ENCODE measurements around the gene FRAS1.

The FRAS1 gene

DNA sequence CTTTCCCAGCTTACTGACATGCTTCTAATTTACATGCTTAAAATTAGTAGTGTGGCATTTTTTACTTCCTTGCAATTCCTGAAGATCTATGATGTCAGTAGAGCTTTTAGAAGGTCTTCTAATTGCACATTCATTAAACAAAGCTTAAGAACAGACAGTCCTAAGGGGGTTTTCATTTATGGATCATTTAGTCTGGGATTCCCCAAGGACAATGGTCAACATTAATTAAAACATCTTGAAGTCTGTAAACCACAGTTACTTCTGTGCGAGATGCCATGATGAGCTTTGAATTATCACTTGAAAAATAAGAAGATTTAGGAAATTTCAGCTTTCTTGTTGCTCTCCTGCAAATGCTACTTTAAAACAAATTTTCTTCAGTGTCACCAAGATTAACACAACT is 514.7 kb downstream of the FRAS1 start:
- Histone ChIP-seq H3K9me3 (no peaks in the 10 kb centered on the region), H3K4me3 (ENCODE audit: low read depth in 1 of 2, low read length in 1 of 2) (no peak overlapping the region), H3K36me3 (peaks cover 88% of the 10 kb centered on the region), H3K27me3 (no peaks in the 10 kb centered on the region), H3K4me1 (ENCODE audit: control insufficient read depth in 1 of 2, insufficient read depth in 1 of 2, low read depth in 1 of 2, low read length in 1 of 2) (peaks cover 13 to 22% of the 10 kb centered on the region in 2 experiments), H3K27ac (peak overlapping the region; percentile 41)
- TF ChIP-seq, protein P1, sequence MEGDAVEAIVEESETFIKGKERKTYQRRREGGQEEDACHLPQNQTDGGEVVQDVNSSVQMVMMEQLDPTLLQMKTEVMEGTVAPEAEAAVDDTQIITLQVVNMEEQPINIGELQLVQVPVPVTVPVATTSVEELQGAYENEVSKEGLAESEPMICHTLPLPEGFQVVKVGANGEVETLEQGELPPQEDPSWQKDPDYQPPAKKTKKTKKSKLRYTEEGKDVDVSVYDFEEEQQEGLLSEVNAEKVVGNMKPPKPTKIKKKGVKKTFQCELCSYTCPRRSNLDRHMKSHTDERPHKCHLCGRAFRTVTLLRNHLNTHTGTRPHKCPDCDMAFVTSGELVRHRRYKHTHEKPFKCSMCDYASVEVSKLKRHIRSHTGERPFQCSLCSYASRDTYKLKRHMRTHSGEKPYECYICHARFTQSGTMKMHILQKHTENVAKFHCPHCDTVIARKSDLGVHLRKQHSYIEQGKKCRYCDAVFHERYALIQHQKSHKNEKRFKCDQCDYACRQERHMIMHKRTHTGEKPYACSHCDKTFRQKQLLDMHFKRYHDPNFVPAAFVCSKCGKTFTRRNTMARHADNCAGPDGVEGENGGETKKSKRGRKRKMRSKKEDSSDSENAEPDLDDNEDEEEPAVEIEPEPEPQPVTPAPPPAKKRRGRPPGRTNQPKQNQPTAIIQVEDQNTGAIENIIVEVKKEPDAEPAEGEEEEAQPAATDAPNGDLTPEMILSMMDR (IDR thresholded peaks at IDR 0.05): no peak

DNA sequence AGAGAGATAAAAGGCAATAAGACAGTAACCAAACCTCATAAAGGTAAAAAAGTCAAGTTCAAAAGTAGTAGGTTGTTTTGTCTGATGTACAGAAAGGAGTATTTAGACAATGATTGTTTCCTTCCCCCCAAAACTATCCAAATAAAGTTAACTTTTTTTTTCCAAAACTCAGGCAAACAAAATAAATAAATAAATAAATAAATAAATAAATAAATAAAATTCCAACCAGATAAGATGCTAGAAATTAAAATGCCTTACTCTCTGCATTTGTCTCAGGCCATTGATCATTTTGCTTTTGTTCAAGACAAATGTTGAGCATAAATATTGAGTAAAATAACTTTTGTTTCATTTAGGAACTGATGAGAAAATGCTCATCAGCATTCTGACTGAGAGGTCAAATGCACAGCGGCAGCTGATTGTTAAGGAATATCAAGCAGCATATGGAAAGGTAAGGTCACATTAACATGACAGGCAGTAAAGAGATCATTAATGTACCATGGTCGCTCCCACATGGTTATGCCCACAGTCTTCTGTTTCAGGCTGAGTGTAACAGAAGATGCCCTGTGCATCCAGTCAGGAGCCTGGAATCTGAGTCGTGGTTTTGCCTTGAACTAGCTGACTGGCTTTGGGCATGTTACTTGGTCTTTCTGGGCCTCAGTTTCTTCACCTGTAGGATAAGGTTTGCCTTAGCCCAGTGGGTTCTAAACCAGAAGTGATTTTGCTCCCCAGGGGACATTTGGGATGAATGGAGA is 521.7 kb downstream of the FRAS1 start:
- H3K36me3 ChIP-seq: peaks cover 95% of the 10 kb centered on the region
- TF ChIP-seq, protein P1 (IDR thresholded peaks at IDR 0.05): no peak

DNA sequence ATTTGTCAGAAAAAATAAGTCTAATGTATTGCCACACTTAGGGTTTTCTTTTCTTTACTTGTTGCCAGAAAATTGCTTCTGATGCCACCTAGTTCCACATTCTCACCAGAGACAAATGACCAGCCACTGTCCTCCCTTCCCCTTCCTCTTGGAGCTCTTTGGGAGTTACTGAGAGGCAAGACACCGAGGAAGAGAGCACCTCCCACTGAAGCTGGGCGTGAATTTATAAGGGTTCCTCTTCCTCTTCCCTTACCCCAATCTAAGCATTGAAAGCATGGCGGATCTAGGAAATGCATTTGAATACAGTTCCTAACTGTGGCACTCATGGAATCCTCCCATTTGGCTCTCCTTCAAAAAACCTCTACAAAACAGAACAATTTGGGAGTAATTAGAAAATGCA is 524.5 kb downstream of the FRAS1 start:
- TF ChIP-seq, protein P1 (IDR thresholded peaks at IDR 0.05): no peak
- H3K27me3 ChIP-seq: no peaks in the 10 kb centered on the region
- no peaks in the 10 kb centered on the region for H3K9me3 ChIP-seq
- H3K36me3 ChIP-seq: peaks cover 96% of the 10 kb centered on the region
- peaks cover 0 to 8% of the 10 kb centered on the region in 2 experiments for H3K4me1 ChIP-seq (ENCODE audit: control insufficient read depth in 1 of 2, insufficient read depth in 1 of 2, low read depth in 1 of 2, low read length in 1 of 2)
- H3K4me3 ChIP-seq (ENCODE audit: low read depth in 1 of 2, low read length in 1 of 2): no peak overlapping the region
- H3K27ac ChIP-seq: peak overlapping the region; percentile 48

More for the DNA sequence above, 521.7 kb downstream of the FRAS1 start:
- H3K27ac ChIP-seq: peak overlapping the region; percentile 11
- peaks cover 0 to 8% of the 10 kb centered on the region in 2 experiments for H3K4me1 ChIP-seq (ENCODE audit: control insufficient read depth in 1 of 2, insufficient read depth in 1 of 2, low read depth in 1 of 2, low read length in 1 of 2)
- no peaks in the 10 kb centered on the region for H3K27me3 ChIP-seq
- H3K4me3 ChIP-seq (ENCODE audit: low read depth in 1 of 2, low read length in 1 of 2): no peak overlapping the region
- no peaks in the 10 kb centered on the region for H3K9me3 ChIP-seq

DNA sequence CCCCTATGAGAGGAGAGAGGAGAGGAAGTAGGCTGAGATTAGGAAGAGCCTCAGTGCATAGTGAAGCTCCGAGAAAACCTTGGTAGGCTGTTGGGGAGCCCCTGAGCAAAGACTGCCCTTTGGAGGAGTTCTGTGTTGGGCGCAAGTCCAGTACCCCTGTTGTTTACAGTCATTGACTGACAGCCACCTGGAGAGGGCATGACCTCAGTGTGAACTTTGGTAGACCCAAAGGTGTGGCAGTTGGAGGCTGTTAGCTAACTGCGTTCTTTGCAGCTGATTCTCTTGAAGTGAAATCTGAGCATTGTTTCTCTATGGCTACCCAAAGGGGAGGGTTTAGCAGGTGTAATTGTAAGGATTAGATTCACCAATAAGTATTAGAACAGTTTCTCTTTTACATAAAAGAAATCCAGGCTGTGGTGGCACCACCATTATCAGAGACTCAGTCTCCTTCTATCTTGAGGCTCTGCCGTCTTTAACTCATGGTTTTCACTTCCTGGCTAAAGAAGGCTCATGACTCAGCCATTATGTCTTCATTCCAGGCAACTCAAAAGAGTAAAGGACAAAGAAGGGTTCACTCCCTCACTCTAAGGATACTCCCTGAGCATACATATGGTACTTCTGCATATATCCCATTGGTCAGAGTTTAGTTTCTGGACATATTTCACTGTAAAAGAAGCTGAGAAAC is 527.9 kb downstream of the FRAS1 start:
- Histone ChIP-seq H3K9me3 (no peaks in the 10 kb centered on the region), H3K27ac (peak overlapping the region; percentile 48), H3K4me1 (ENCODE audit: control insufficient read depth in 1 of 2, insufficient read depth in 1 of 2, low read depth in 1 of 2, low read length in 1 of 2) (peaks cover 0 to 8% of the 10 kb centered on the region in 2 experiments), H3K36me3 (peaks cover 100% of the 10 kb centered on the region), H3K27me3 (no peaks in the 10 kb centered on the region), H3K4me3 (ENCODE audit: low read depth in 1 of 2, low read length in 1 of 2) (no peak overlapping the region)
- TF ChIP-seq, protein P1 (IDR thresholded peaks at IDR 0.05): no peak

DNA sequence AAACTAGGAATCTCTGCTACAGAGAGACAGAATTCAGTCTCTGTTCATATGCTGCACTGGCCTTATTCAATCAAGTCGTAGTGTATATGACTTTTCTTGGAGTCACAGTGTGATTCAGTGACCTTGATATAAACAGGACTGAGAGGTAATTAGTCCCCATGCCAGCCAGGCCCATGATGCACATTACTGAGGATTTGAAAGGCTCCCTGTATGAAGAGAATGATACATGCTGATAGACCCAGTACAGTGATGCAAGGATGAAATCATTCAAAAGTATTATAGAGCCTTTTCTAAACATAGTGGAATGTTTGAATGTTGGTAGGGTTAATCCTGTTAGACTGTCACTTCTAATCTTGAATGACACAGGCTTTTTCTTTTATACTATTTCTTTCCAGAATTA is 528.5 kb downstream of the FRAS1 start:
- Histone ChIP-seq H3K4me1 (ENCODE audit: control insufficient read depth in 1 of 2, insufficient read depth in 1 of 2, low read depth in 1 of 2, low read length in 1 of 2) (peaks cover 0 to 8% of the 10 kb centered on the region in 2 experiments), H3K9me3 (no peaks in the 10 kb centered on the region), H3K36me3 (peaks cover 100% of the 10 kb centered on the region), H3K4me3 (ENCODE audit: low read depth in 1 of 2, low read length in 1 of 2) (no peak overlapping the region), H3K27ac (peak overlapping the region; percentile 48), H3K27me3 (no peaks in the 10 kb centered on the region)
- TF ChIP-seq, protein P1 (IDR thresholded peaks at IDR 0.05): no peak
